Measurements from ENCODE around the gene ZSCAN21.

The ZSCAN21 gene

DNA sequence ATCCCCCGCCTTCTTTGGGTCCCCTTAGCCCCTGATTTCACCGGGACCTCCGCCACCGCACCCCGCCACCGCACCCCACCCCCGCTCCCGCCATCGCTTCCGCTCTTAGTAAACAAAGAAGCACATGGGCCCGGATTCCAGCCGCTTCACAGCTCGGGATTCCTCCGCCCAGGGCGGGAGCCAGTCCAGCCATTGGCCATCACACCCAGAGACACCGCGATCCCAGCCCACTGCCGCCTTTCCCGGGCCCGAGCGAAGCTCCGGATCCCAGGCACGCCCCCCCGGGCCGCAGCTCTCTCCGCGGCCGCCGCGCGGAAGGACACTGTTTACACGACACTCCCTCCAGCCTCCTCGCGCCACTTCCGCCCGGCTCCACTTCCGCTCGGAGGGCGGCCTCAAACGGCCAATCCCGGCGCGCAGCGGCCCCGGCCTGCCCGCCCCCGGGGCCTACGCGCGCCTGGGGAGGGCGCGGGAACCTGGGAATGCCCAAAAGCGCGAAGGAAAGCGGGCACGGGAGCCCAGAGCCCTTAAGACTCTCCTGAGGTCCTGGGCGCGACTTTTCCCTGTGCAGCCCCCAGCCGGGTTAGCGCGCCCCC lies 50.9 kb downstream of the ZSCAN21 start:
- DNase-seq (ENCODE audit: low spot score), result peak; percentile 98

- peak; percentile 99 for DNase-seq (ENCODE audit: low spot score)
Observed at GRCh38 chr7:100101016-100101862, 51.7 kb downstream of the ZSCAN21 start, which contains the start of the genes AP4M1 and MCM7. AP4M1 (plus strand) TSS chr7:100101643; CDS start chr7:100101715, 72 bp downstream. MCM7 (minus strand) TSS chr7:100101397; CDS start chr7:100101294, 103 bp downstream.

DNA sequence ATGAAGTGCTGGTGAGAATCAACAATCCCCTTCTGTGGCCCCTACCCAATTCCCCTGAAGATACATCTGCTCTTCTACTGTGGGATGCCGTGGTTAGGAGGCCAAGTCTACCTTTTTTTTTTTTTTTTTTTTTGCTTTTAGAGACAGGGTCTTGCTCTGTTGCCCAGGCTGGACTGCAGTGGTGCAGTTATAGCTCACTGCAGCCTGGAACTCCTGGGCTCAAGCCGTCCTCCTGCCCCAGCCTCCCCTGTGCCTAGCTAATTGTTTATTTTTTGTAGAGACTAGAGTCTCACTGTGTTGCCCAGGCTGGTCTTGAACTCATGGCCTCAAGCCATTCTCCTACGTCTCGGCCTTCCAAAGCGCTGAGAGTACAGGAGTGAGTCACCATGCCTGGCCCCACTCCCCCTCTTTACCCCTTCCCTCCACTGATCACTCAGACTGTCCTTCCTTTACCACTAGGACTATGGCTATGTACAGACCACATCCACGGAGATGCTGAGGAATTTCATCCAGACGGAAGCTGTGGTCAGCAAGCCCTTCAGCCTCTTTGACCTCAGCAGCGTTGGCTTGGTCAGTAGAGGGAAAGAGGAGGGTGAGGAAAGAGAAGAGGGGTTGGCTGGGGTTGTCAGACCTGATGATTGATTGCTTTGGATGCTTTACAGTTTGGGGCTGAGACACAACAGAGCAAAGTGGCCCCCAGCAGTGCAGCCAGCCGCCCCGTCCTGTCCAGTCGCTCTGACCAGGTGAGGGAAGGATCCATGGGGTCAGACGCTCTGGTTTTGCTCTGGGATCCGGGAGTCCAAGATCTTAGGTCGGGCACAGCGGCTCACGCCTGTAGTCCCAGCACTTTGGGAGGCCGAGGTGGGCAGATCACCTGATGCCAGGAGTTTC lies 53.6 kb downstream of the ZSCAN21 start:
- no peak for DNase-seq (ENCODE audit: low spot score)

DNA sequence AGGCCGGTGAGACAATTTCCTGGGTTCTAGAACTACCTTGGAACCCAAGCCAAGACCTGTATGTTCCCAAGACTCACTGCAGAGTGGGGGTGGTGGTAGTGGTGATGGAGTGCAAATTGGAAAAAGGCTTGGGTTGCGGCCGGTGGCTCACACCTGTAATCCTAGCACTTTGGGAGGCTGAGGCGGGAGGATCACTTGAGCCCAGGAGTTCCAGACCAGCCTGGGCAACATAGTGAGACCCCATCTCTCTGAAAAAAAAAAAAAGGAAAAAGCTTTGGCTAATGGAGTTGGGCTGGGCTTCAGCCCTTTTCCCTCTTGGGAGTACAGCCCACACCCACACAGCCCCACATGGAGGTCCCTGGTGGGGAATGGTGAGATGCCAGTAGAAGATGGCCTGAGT lies 56.0 kb downstream of the ZSCAN21 start:
- DNase-seq (ENCODE audit: low spot score), result no peak

GRCh38 chr7:100106633-100107032 lies 57.1 kb downstream of the ZSCAN21 start:
- no peak for DNase-seq (ENCODE audit: low spot score)

GRCh38 chr7:100107125-100107737 lies 57.7 kb downstream of the ZSCAN21 start:
- DNase-seq (ENCODE audit: low spot score), result no peak

DNA sequence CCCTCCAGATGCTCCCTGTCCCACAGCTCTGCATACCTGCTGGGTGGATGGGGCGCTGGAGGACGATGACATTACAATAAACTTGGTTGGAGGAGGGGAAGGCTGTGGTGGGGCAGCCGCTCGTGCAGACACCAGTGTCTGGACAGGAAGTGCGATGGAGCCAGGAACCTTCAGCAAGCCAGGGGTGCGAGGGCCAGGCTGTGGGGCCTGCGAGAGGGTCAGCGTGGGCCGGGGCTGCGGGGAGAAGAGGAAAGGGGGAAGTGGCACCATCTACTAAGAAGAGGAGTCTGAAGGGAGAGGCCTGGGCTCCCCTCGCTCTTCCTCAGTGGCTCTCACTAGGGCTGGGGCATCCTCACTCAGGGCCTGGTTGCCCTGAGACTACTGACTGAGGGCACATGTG lies 58.3 kb downstream of the ZSCAN21 start:
- no peak for DNase-seq (ENCODE audit: low spot score)

GRCh38 chr7:100109521-100110163 lies 60.1 kb downstream of the ZSCAN21 start:
- no peak for DNase-seq (ENCODE audit: low spot score)

DNA sequence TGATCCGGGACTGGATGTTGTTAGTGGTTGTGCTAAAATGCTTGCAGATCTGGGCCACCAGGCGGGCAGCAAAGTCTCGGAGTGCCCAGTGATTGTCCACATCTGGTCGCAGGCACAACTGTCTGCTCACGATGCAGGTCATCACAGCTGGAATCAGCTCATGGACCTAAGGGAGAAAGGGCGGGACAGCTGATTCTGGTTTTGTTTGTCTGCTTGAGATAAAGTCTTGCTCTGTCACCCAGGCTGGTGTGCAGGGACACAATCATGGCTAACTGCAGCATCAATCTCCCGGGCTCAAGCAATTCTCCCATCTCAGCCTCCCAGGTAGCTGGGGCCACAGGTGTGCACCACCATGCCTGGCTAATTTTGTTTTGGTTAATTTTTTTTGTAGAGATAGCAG lies 61.6 kb downstream of the ZSCAN21 start:
- DNase-seq (ENCODE audit: low spot score), result no peak

DNA sequence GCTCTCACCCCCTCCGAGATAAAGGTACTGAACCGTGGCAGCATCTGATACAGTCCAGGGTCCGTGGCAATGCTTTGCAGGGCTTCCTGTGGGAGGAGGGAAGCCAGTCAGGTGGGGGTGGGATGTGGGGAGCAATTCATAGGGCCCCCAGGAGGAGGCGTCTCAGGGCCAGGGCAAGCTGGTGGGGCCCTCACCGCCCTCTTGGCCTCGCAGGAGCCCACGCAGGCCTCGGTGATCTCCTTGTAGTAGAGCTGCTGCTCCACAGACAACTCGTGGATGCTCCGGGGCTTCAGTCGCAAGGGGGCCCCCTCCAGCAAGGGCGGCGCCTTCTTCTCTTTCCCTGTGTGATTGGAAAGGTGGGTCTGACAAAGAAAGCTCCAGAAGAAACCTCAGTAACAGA lies 62.3 kb downstream of the ZSCAN21 start:
- DNase-seq (ENCODE audit: low spot score), result no peak
